Smooth muscle cell (in vitro differentiated cells): Measurements from ENCODE around the gene CCDC43. TPM values are rescaled to one million over a fixed set of nuclear protein-coding genes. Genes with fewer than 3 reads are reported as not detected.
"Not testable (repeated sequence)": the region's sequence is repeated elsewhere in the genome, so short reads cannot be mapped to it uniquely, and the experiment has no call there.

Experiments used
- DNase-seq: peaks from one replicate; lab custom pipeline; 2025; ENCODE audit not compliant: unreplicated experiment; lab: John Stamatoyannopoulos, UW
- H2AFZ ChIP-seq: fragments of 200-600 bp; sonication (generic); 2 replicates; pipeline ENCODE4 v1.6.0; 2016; ENCODE audit warnings: antibody characterized with exemption, low read depth, mild to moderate bottlenecking
- H3F3A ChIP-seq: fragments of 200-600 bp; sonication (generic); 2 replicates; pipeline ENCODE4 v1.6.0; 2017; ENCODE audit warnings: antibody characterized with exemption, low read depth
- H3K27ac ChIP-seq: fragments of 200-600 bp; sonication (generic); 2 replicates; pipeline ENCODE4 v1.5.1; 2016; ENCODE audit warnings: low read depth, mild to moderate bottlenecking
- H3K27me3 ChIP-seq: fragments of 200-600 bp; sonication (generic); 2 replicates; pipeline ENCODE4 v1.6.1; 2016; ENCODE audit warnings: low read depth, mild to moderate bottlenecking
- H3K36me3 ChIP-seq: fragments of 200-600 bp; sonication (generic); 2 replicates; pipeline ENCODE4 v1.5.1; 2016; ENCODE audit warnings: low read depth
- H3K4me1 ChIP-seq: fragments of 200-600 bp; sonication (generic); 2 replicates; pipeline ENCODE4 v1.5.1; 2016; ENCODE audit warnings: low read depth
- H3K4me2 ChIP-seq: fragments of 200-600 bp; sonication (generic); 2 replicates; pipeline ENCODE4 v1.6.0; 2016; ENCODE audit warnings: mild to moderate bottlenecking
- H3K4me3 ChIP-seq: fragments of 200-600 bp; sonication (generic); 2 replicates; pipeline ENCODE4 v1.5.1; 2016; ENCODE audit warnings: mild to moderate bottlenecking
- H3K79me2 ChIP-seq: fragments of 200-600 bp; sonication (generic); 2 replicates; pipeline ENCODE4 v1.6.0; 2016; ENCODE audit warnings: low read depth, mild to moderate bottlenecking
- H3K9ac ChIP-seq: fragments of 200-600 bp; sonication (generic); 2 replicates; pipeline ENCODE4 v1.6.0; 2016; ENCODE audit warnings: low read depth
- H3K9me3 ChIP-seq: fragments of 200-600 bp; sonication (generic); replicated peaks from 2 replicates; pipeline ENCODE4 v1.5.1; 2016; ENCODE audit warnings: low read depth
- H4K20me1 ChIP-seq: fragments of 200-600 bp; sonication (generic); 2 replicates; pipeline ENCODE4 v1.6.0; 2016; ENCODE audit warnings: low read depth
- WGBS: methylation state at CpG from one replicate; pipeline ENCODE4 v1.1.7; 2016; ENCODE audit warnings: low lambda C conversion rate; 5-methylcytosine and 5-hydroxymethylcytosine counted together
- polyA plus RNA-seq: library from polyadenylated mRNA; unstranded; fragments of >200 nt; fragmentation: Nextera tagmentation; extraction: Ambion mirVana; gene quantifications from 2 replicates; pipeline ENCODE4 v1.2.1, GENCODE V29; 2016
- total RNA-seq: library from RNA; depleted of rRNA; stranded (reverse); fragments of >200 nt; gene quantifications from 2 replicates; pipeline ENCODE4 v1.2.3, GENCODE V29; 2014
- TF ChIP-seq, protein P1 (sequence below): fragments of 200-600 bp; sonication (generic); IDR thresholded peaks from 2 replicates; pipeline ENCODE4 v1.5.1; 2017; ENCODE audit warnings: borderline replicate concordance, mild to moderate bottlenecking, antibody characterized with exemption; ENCODE audit not compliant: insufficient read depth, poor library complexity, severe bottlenecking

The CCDC43 gene
- total and polyA plus RNA-seq, 2 experiments from 2014 or later = 19.3 to 26.9 TPM

DNA sequence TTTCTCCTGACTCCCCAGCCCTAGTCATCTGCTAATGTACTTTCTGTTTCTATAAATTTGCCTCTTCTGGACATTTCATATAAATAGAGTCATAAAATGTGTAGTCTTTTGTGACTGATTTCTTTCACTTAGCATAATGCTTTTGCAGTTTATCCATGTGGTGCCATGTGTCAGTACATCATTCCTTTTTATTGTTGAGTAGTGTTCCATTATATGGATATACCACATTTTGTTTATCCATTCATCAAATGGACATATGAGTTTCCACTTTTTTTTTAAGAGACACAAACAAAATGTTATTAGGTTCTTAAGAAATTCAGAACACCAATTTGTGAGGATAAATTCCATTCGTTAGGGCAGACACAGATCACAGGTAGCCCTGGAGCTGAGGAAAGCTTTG, 29.9 kb upstream of the CCDC43 start:
- Histone ChIP-seq H3K9me3 (no peaks in the 10 kb centered on the region), H3K27ac (no peak overlapping the region), H3K9ac (no peak overlapping the region), H3F3A (no peaks in the 10 kb centered on the region), H3K27me3 (no peaks in the 10 kb centered on the region), H3K36me3 (no peaks in the 10 kb centered on the region), H2AFZ (no peak overlapping the region), H3K4me1 (no peaks in the 10 kb centered on the region), H4K20me1 (no peaks in the 10 kb centered on the region), H3K4me3 (no peak overlapping the region), H3K4me2 (no peak overlapping the region), H3K79me2 (no peaks in the 10 kb centered on the region)
- 100% methylated on average over 1 of the region's 1 CpG for WGBS
- no peak for DNase-seq
- TF ChIP-seq, protein P1, sequence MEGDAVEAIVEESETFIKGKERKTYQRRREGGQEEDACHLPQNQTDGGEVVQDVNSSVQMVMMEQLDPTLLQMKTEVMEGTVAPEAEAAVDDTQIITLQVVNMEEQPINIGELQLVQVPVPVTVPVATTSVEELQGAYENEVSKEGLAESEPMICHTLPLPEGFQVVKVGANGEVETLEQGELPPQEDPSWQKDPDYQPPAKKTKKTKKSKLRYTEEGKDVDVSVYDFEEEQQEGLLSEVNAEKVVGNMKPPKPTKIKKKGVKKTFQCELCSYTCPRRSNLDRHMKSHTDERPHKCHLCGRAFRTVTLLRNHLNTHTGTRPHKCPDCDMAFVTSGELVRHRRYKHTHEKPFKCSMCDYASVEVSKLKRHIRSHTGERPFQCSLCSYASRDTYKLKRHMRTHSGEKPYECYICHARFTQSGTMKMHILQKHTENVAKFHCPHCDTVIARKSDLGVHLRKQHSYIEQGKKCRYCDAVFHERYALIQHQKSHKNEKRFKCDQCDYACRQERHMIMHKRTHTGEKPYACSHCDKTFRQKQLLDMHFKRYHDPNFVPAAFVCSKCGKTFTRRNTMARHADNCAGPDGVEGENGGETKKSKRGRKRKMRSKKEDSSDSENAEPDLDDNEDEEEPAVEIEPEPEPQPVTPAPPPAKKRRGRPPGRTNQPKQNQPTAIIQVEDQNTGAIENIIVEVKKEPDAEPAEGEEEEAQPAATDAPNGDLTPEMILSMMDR = no peak

DNA sequence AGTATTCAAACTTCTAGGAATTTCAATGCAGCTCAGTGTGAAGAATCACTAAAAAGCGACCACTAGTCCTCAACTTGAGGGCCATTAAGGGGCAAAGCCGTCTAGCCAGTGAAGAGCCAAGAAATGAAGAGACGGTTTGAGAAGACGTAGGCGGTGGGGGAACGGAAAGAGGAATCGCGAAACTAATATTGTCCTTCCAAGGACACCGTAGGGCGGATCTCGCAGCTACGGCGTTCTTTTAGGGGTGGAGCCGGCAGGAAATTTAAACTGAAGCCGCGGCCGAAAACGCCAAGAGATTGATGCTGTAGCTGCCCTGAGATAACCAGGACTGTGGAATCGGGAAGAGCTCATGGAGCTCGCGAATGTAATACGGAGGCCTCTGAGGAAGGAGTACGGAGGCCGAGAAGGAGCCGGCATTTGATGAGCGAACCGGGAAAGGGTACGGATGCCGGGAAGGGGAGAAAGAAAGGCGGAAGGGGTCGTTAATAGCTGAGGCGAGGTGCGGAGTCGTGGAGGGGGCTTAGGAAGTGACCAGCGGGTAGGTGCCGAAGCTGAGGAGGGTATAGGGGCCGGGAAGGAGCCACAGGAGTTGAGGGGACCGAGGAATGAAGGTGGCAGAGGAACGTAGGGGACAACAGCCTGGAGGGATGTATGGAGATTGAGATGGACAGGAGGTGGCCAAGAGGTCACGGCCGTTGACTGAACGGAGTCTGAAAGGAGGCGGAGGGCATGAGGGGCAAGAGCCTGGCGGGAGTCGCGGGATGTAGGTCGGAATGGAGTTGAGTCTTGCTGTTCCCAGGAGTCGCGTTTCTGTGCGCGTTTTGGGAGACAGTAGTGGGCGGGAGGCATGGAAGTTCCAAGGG, 19.1 kb upstream of the CCDC43 start, which contains the start of gene DBF4B:
TSS of gene DBF4B (plus strand) at position 265 of the 863 bp plus-strand sequence. CDS start at position 421, 156 bp downstream.
- Histone ChIP-seq H2AFZ (peak within 1 kb of the TSS; percentile 88), H3F3A (no peaks in the 10 kb centered on the region), H4K20me1 (no peaks in the 10 kb centered on the region), H3K27ac (peak within 1 kb of the TSS; percentile 57), H3K36me3 (no peaks in the 10 kb centered on the region), H3K4me1 (peaks cover 18% of the 10 kb centered on the region), H3K4me3 (peak within 1 kb of the TSS; percentile 85), H3K27me3 (no peaks in the 10 kb centered on the region), H3K9ac (peak within 1 kb of the TSS; percentile 65), H3K9me3 (no peaks in the 10 kb centered on the region), H3K79me2 (peaks cover 19% of the 10 kb centered on the region), H3K4me2 (peak within 1 kb of the TSS; percentile 84)
- peak; percentile 25 for DNase-seq
- 1% methylated on average over 52 of the region's 52 CpGs for WGBS
- TF ChIP-seq, protein P1 = no peak

DNA sequence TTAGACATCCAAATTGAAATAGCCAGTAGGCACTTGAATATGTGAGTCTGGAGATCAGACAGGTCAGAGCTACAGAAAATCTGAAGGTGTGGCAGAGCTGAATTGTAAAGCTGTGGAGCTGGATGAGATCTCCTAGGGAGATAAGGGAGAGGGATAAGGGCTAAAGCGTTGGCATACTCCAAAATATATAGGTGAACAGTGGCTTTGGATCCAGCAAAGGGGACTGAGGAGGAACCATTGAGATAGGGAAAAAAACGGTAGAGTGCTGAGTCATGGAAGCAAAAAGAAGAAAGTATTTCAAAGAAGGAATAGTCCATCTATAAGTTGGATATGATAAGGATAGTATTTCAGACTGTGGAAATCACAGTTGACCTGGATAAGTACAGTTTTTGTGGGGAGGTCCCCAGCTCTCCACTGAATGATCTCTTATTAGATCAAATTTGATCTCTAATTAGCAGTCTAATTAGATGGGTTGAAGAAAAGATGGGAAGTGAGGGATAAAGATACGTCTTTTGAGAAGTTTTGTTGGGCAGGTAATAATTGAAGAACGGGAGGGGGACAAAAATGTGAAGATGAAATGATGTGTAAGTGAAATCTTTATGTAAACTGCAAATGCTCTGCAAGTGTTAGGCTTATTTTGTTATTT, 18.3 kb upstream of the CCDC43 start:
- Histone ChIP-seq H3K9ac (peak overlapping the region; percentile 65), H3K79me2 (peaks cover 19% of the 10 kb centered on the region), H2AFZ (peak overlapping the region; percentile 88), H4K20me1 (no peaks in the 10 kb centered on the region), H3K9me3 (no peaks in the 10 kb centered on the region), H3K27ac (peak overlapping the region; percentile 57), H3K36me3 (no peaks in the 10 kb centered on the region), H3K4me2 (peak overlapping the region; percentile 84), H3K27me3 (no peaks in the 10 kb centered on the region), H3K4me1 (peaks cover 18% of the 10 kb centered on the region), H3F3A (no peaks in the 10 kb centered on the region), H3K4me3 (peak overlapping the region; percentile 85)
- DNase-seq = no peak
- 53% methylated on average over 4 of the region's 4 CpGs for WGBS
- TF ChIP-seq, protein P1 = no peak

DNA sequence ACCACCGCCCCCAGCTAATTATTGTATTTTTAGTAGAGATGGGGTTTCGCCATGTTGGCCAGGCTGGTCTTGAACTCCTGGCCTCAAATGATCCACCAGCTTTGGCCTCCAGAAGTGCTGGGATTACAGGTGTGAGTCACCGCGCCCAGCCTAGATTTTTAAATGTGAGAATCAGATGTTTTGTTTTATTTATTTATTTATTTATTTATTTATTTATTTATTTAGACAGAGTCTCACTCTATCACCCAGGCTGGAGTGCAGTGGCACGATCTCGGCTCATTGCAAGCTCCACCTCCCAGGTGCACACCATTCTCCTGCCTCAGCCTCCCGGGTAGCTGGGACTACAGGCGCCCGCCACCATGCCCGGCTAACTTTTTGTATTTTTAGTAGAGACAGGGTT, 10.7 kb upstream of the CCDC43 start:
- H3K9ac ChIP-seq = not testable (repeated sequence)
- 93% methylated on average over 10 of the region's 10 CpGs for WGBS

More for the DNA sequence above, 10.7 kb upstream of the CCDC43 start:
- H3F3A ChIP-seq, H3K4me2 ChIP-seq, H3K36me3 ChIP-seq, DNase-seq, H4K20me1 ChIP-seq, H3K4me1 ChIP-seq, H3K27ac ChIP-seq, H3K27me3 ChIP-seq, H3K4me3 ChIP-seq, H3K79me2 ChIP-seq, H2AFZ ChIP-seq, H3K9me3 ChIP-seq: not testable (repeated sequence)
